Measurements from ENCODE around the gene CYP2E1. TPM values are rescaled to one million over a fixed set of nuclear protein-coding genes. Genes with fewer than 3 reads are reported as not detected.

Gene CYP2E1
- total RNA-seq, 1 experiment from 2014 or later = 0.13 TPM

DNA sequence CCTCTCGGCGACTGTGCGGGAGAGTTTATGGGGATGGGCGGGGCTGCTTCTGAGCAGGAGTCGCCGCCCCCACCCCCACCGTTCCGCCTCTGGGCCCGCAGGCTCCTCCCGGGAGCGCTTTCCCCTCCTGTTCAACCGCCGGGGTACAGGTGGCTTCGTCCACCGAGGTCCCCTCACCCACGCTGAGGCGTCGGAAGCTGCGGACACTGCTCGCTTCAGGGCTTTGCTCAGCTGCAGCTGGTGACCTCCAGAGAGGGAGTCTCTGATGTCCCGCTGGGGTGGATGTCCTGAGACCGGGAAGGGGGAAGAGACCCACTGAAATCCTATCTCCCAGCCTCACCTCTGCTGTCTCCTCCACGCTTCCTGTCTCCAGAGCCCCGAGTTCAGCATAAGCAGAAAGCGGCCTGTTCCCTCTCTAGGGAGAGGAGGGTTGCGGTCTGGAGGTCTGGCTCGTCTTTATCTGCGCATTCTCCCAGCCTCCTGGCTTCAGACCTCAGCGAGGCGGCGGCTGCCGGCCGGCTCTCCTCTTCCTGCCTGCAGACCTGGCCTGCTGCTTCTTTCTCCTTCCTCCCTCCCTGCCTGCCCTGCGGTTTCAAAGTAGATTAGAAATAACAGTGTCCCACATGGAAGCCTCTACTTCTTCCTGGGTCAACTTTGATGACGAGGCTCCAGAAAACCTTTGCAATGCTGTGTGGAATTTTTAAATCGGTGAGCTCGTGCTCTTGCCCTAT, 1.8 kb downstream of the CYP2E1 start:
- Histone ChIP-seq H3K27ac (ENCODE audit: insufficient read length, low read depth, low read length) (no peak overlapping the region), H2BK120ac (ENCODE audit: low read depth, low read length, poor library complexity, severe bottlenecking) (no peak overlapping the region), H4K5ac (ENCODE audit: insufficient read length, low read depth, low read length) (no peak overlapping the region), H2BK12ac (ENCODE audit: insufficient read length, low read depth, low read length) (no peak overlapping the region), H3T11ph (ENCODE audit: low read length) (no peak overlapping the region), H3K9ac (ENCODE audit: extremely low read depth, insufficient read length, low read length) (no peak overlapping the region), H3K56ac (ENCODE audit: insufficient read length, low read depth, low read length) (no peak overlapping the region), H2BK20ac (ENCODE audit: low read depth, low read length, poor library complexity, severe bottlenecking) (no peak overlapping the region), H2AK5ac (ENCODE audit: insufficient read length, low read length) (no peak overlapping the region), H3K79me1 (ENCODE audit: insufficient read depth, low read depth, low read length, poor library complexity, severe bottlenecking) (no peaks in the 10 kb centered on the region), H3K14ac (ENCODE audit: insufficient read depth, low read length) (no peak overlapping the region), H3K4ac (ENCODE audit: low read depth, low read length) (no peak overlapping the region), H3K4me1 (ENCODE audit: insufficient read depth, low read length) (no peaks in the 10 kb centered on the region), H2BK5ac (ENCODE audit: insufficient read length, low read length) (no peak overlapping the region), H4K91ac (ENCODE audit: insufficient read length, low read depth, low read length) (no peak overlapping the region), H3K18ac (ENCODE audit: insufficient read length, low read depth, low read length) (no peak overlapping the region), H3K79me2 (ENCODE audit: insufficient read depth, low read length) (no peaks in the 10 kb centered on the region), H3K23me2 (ENCODE audit: insufficient read length, low read depth, low read length, poor library complexity, severe bottlenecking) (no peaks in the 10 kb centered on the region), H3K9me3 (ENCODE audit: control insufficient read depth, low read depth, low read length) (peaks cover 90% of the 10 kb centered on the region), H2AFZ (ENCODE audit: low read length) (no peak overlapping the region), H3K27me3 (ENCODE audit: insufficient read depth, low read length) (no peaks in the 10 kb centered on the region; the same call in 1 of the 2 replicates), H4K20me1 (ENCODE audit: control insufficient read depth, insufficient read depth, insufficient read length) (no peaks in the 10 kb centered on the region), H2BK15ac (ENCODE audit: low read depth, low read length) (no peak overlapping the region), H3K23ac (ENCODE audit: insufficient read length, low read depth, low read length) (no peak overlapping the region), H4K8ac (replicated peaks; ENCODE audit: insufficient read length, low read depth, low read length) (no peak overlapping the region), H3K4me2 (ENCODE audit: insufficient read depth, insufficient read length, low read length) (no peak overlapping the region)
- Mint-ChIP-seq H3K27me3 (ENCODE audit: low read depth) (no peaks in the 10 kb centered on the region; the same call in none of the 2 replicates), H3K4me3 (no peak overlapping the region), H3K9me3 (peaks cover 89% of the 10 kb centered on the region in 2 experiments), H3K27ac (no peak overlapping the region), H3K36me3 (ENCODE audit: insufficient read depth in 1 of 3, low read depth in 3 of 3) (peaks cover 5 to 18% (median 16%) of the 10 kb centered on the region in 3 experiments; a peak in 5 of 7 replicates), H3K4me1 (no peaks in the 10 kb centered on the region)
- TF ChIP-seq CTCF (conservative IDR thresholded peaks at IDR 0.05) = no peak
- no peak for DNase-seq
- WGBS (ENCODE audit: extremely low coverage, insufficient read length, low lambda C conversion rate) = no CpG with 5 or more reads among the region's 37 CpGs
